ENCODE measurements around the gene ADGRV1. TPM values are rescaled to one million over a fixed set of nuclear protein-coding genes. Genes with fewer than 3 reads are reported as not detected.

Gene ADGRV1
- total RNA-seq, 1 experiment from 2014 or later, result 64.8 TPM

DNA sequence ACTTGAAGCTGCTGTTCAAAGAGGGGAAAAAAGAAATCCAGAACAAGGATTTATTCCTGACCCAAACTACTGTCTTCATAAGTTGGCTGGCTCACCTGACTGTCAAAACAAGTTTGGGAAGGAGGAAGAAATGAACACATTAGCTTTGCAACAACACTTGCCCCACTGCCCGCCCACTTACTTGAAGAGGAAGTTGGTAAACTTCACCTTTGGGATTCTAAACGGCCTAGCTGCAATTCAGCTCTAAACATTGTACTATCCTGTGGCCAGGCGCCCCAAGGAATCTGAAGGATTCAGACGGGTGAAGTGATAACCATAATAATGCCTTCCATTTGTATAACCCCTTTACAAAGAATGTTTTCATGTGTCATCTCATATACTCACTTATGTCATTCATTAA is 625.1 kb downstream of the ADGRV1 start:
- H2BK120ac ChIP-seq (ENCODE audit: low read depth, low read length, poor library complexity, severe bottlenecking), result no peak overlapping the region
- H3K79me2 ChIP-seq (ENCODE audit: insufficient read depth, low read length), result no peaks in the 10 kb centered on the region
- H3K27me3 ChIP-seq (ENCODE audit: insufficient read depth, low read length), result no peaks in the 10 kb centered on the region
- H2BK15ac ChIP-seq (ENCODE audit: low read depth, low read length), result no peak overlapping the region
- H3K9ac ChIP-seq (ENCODE audit: extremely low read depth, insufficient read length, low read length), result no peak overlapping the region
- Mint-ChIP-seq H3K27ac (peak overlapping the region; percentile 39 to 89 (median 60); a peak in 6 of 7 replicates), H3K4me3 (no peak overlapping the region), H3K36me3 (ENCODE audit: insufficient read depth in 1 of 3, low read depth in 3 of 3) (no peaks in the 10 kb centered on the region), H3K27me3 (ENCODE audit: low read depth) (no peaks in the 10 kb centered on the region), H3K9me3 (no peaks in the 10 kb centered on the region), H3K4me1 (peaks cover 20 to 22% of the 10 kb centered on the region in 2 experiments)
- no peaks in the 10 kb centered on the region for H3K4me1 ChIP-seq (ENCODE audit: insufficient read depth, low read length)
- H3K4ac ChIP-seq (ENCODE audit: low read depth, low read length), result no peak overlapping the region
- no peak overlapping the region for H4K8ac ChIP-seq (replicated peaks; ENCODE audit: insufficient read length, low read depth, low read length)
- no peak overlapping the region for H2BK12ac ChIP-seq (ENCODE audit: insufficient read length, low read depth, low read length)
- H4K5ac ChIP-seq (ENCODE audit: insufficient read length, low read depth, low read length), result no peak overlapping the region
- DNase-seq, result no peak
- no peaks in the 10 kb centered on the region for H4K20me1 ChIP-seq (ENCODE audit: control insufficient read depth, insufficient read depth, insufficient read length)
- H2AK5ac ChIP-seq (ENCODE audit: insufficient read length, low read length), result no peak overlapping the region
- no peak overlapping the region for H3K4me2 ChIP-seq (ENCODE audit: insufficient read depth, insufficient read length, low read length)
- no peak overlapping the region for H3K14ac ChIP-seq (ENCODE audit: insufficient read depth, low read length)
- no peak overlapping the region for H3K27ac ChIP-seq (ENCODE audit: insufficient read length, low read depth, low read length)
- no CpG with 5 or more reads among the region's 4 CpGs for WGBS (ENCODE audit: extremely low coverage, insufficient read length, low lambda C conversion rate)
- no peak overlapping the region for H3K23ac ChIP-seq (ENCODE audit: insufficient read length, low read depth, low read length)
- no peak overlapping the region for H3T11ph ChIP-seq (ENCODE audit: low read length)
- TF ChIP-seq, protein P1, sequence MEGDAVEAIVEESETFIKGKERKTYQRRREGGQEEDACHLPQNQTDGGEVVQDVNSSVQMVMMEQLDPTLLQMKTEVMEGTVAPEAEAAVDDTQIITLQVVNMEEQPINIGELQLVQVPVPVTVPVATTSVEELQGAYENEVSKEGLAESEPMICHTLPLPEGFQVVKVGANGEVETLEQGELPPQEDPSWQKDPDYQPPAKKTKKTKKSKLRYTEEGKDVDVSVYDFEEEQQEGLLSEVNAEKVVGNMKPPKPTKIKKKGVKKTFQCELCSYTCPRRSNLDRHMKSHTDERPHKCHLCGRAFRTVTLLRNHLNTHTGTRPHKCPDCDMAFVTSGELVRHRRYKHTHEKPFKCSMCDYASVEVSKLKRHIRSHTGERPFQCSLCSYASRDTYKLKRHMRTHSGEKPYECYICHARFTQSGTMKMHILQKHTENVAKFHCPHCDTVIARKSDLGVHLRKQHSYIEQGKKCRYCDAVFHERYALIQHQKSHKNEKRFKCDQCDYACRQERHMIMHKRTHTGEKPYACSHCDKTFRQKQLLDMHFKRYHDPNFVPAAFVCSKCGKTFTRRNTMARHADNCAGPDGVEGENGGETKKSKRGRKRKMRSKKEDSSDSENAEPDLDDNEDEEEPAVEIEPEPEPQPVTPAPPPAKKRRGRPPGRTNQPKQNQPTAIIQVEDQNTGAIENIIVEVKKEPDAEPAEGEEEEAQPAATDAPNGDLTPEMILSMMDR (conservative IDR thresholded peaks at IDR 0.05), result no peak
- no peak overlapping the region for H3K56ac ChIP-seq (ENCODE audit: insufficient read length, low read depth, low read length)
- no peak overlapping the region for H3K18ac ChIP-seq (ENCODE audit: insufficient read length, low read depth, low read length)
- no peak overlapping the region for H2BK20ac ChIP-seq (ENCODE audit: low read depth, low read length, poor library complexity, severe bottlenecking)
- H2AFZ ChIP-seq (ENCODE audit: low read length), result peak overlapping the region; percentile 15
- no peaks in the 10 kb centered on the region for H3K23me2 ChIP-seq (ENCODE audit: insufficient read length, low read depth, low read length, poor library complexity, severe bottlenecking)
- H4K91ac ChIP-seq (ENCODE audit: insufficient read length, low read depth, low read length), result no peak overlapping the region
- no peaks in the 10 kb centered on the region for H3K79me1 ChIP-seq (ENCODE audit: insufficient read depth, low read depth, low read length, poor library complexity, severe bottlenecking)
- H3K9me3 ChIP-seq (ENCODE audit: control insufficient read depth, low read depth, low read length), result no peaks in the 10 kb centered on the region
- H2BK5ac ChIP-seq (ENCODE audit: insufficient read length, low read length), result no peak overlapping the region

Data from H9 (cell line).